ENCODE data around the gene PRDM16. TPM values are rescaled to one million over a fixed set of nuclear protein-coding genes. Genes with fewer than 3 reads are reported as not detected.

The PRDM16 gene
- total RNA-seq, 1 experiment from 2014 or later: 1.6 TPM

GRCh38 chr1:3427711-3428704, 359.0 kb downstream of the PRDM16 start:
- ChIA-PET POLR2A (no interaction called here), CTCF (interaction anchor here (0.9 to 2.0 kb wide), 2 partner anchors 63 to 191 kb away, joined by 3 to 6 read pairs; no protein-coding TSS in a partner anchor)
- H3K36me3 Mint-ChIP-seq: no peaks in the 10 kb centered on the region
- DNase-seq (ENCODE audit: low spot score) (no peak), ATAC-seq (no peak)
- no peak for TF ChIP-seq ZNF425 (CRISPR knock-in tag; conservative IDR thresholded peaks at IDR 0.05)
- no peak for TF ChIP-seq OVOL2 (CRISPR knock-in tag; IDR thresholded peaks at IDR 0.05; ENCODE audit: borderline replicate concordance)
- no peak for TF ChIP-seq E2F1 (CRISPR knock-in tag; IDR thresholded peaks at IDR 0.05)
- no peak for TF ChIP-seq RORB (CRISPR knock-in tag; IDR thresholded peaks at IDR 0.05)
- no peak for TF ChIP-seq CREB1 (CRISPR knock-in tag; IDR thresholded peaks at IDR 0.05)
- TF ChIP-seq NFYB (CRISPR knock-in tag; conservative IDR thresholded peaks at IDR 0.05; ENCODE audit: low read depth): no peak
- TF ChIP-seq GTF2I (CRISPR knock-in tag; conservative IDR thresholded peaks at IDR 0.05): no peak
- TF ChIP-seq STAT6 (CRISPR knock-in tag; conservative IDR thresholded peaks at IDR 0.05; ENCODE audit: low read depth): no peak
- TF ChIP-seq ETV6 (CRISPR knock-in tag; IDR thresholded peaks at IDR 0.05): no peak
- no peak for TF ChIP-seq ZNF317 (CRISPR knock-in tag; IDR thresholded peaks at IDR 0.05; ENCODE audit: borderline replicate concordance, low read depth)
- no peak for TF ChIP-seq NR3C1 (CRISPR knock-in tag; conservative IDR thresholded peaks at IDR 0.05; ENCODE audit: low read depth)
- H3K9me3 Mint-ChIP-seq: no peaks in the 10 kb centered on the region
- no peaks in the 10 kb centered on the region for H3K27me3 Mint-ChIP-seq (ENCODE audit: low read depth)
- no peak overlapping the region for H3K4me3 Mint-ChIP-seq
- peaks cover 3% of the 10 kb centered on the region; the same call in 1 of the 2 replicates for H3K4me1 Mint-ChIP-seq
- no peak overlapping the region for H3K27ac Mint-ChIP-seq

DNA sequence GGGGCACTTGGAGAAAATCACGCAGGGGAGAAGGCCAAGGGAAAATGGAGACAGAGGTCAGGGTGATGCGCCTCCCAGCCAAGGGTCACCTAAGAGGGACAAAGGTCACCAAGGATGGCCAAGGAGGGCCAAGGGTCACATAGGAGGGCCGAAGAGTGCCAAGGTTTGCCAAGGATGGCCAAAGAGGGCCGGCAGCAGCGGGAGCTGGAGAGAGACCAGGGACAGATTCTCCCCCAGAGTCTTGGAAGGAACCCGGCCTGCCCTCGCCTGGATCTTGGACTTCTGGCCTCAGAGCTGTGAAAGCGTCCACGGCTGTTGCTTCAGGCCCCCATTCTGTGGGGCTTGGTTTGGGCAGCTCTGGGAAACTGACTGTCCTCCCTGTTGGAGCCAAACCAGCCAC, 359.9 kb downstream of the PRDM16 start:
- Mint-ChIP-seq H3K27ac (no peak overlapping the region), H3K36me3 (no peaks in the 10 kb centered on the region), H3K27me3 (ENCODE audit: low read depth) (no peaks in the 10 kb centered on the region), H3K9me3 (no peaks in the 10 kb centered on the region), H3K4me1 (peaks cover 3% of the 10 kb centered on the region; the same call in 1 of the 2 replicates), H3K4me3 (no peak overlapping the region)
- POLR2A ChIA-PET: no interaction called here
- ATAC-seq (no peak), DNase-seq (ENCODE audit: low spot score) (no peak)
- CTCF ChIA-PET: interaction anchor here (0.8 kb wide), 1 partner anchor 62 kb away, joined by 3 read pairs; no protein-coding TSS in a partner anchor
- no peak for TF ChIP-seq MXD4 (CRISPR knock-in tag; IDR thresholded peaks at IDR 0.05; ENCODE audit: borderline replicate concordance)
- no peak for TF ChIP-seq ATF1 (CRISPR knock-in tag; IDR thresholded peaks at IDR 0.05)
- TF ChIP-seq ZNF396 (CRISPR knock-in tag; IDR thresholded peaks at IDR 0.05; ENCODE audit: borderline replicate concordance): no peak
- TF ChIP-seq, protein P1, sequence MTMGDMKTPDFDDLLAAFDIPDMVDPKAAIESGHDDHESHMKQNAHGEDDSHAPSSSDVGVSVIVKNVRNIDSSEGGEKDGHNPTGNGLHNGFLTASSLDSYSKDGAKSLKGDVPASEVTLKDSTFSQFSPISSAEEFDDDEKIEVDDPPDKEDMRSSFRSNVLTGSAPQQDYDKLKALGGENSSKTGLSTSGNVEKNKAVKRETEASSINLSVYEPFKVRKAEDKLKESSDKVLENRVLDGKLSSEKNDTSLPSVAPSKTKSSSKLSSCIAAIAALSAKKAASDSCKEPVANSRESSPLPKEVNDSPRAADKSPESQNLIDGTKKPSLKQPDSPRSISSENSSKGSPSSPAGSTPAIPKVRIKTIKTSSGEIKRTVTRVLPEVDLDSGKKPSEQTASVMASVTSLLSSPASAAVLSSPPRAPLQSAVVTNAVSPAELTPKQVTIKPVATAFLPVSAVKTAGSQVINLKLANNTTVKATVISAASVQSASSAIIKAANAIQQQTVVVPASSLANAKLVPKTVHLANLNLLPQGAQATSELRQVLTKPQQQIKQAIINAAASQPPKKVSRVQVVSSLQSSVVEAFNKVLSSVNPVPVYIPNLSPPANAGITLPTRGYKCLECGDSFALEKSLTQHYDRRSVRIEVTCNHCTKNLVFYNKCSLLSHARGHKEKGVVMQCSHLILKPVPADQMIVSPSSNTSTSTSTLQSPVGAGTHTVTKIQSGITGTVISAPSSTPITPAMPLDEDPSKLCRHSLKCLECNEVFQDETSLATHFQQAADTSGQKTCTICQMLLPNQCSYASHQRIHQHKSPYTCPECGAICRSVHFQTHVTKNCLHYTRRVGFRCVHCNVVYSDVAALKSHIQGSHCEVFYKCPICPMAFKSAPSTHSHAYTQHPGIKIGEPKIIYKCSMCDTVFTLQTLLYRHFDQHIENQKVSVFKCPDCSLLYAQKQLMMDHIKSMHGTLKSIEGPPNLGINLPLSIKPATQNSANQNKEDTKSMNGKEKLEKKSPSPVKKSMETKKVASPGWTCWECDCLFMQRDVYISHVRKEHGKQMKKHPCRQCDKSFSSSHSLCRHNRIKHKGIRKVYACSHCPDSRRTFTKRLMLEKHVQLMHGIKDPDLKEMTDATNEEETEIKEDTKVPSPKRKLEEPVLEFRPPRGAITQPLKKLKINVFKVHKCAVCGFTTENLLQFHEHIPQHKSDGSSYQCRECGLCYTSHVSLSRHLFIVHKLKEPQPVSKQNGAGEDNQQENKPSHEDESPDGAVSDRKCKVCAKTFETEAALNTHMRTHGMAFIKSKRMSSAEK (CRISPR knock-in tag; IDR thresholded peaks at IDR 0.05; ENCODE audit: borderline replicate concordance): no peak
- no peak for TF ChIP-seq SP1 (CRISPR knock-in tag; conservative IDR thresholded peaks at IDR 0.05)
- TF ChIP-seq TEAD1 (CRISPR knock-in tag; IDR thresholded peaks at IDR 0.05): no peak
- TF ChIP-seq ETV6 (CRISPR knock-in tag; IDR thresholded peaks at IDR 0.05): no peak
- no peak for TF ChIP-seq KAT7 (CRISPR knock-in tag; IDR thresholded peaks at IDR 0.05; ENCODE audit: borderline replicate concordance)
- no peak for TF ChIP-seq ZNF317 (CRISPR knock-in tag; IDR thresholded peaks at IDR 0.05; ENCODE audit: borderline replicate concordance, low read depth)
- TF ChIP-seq PRRX2 (CRISPR knock-in tag; IDR thresholded peaks at IDR 0.05): no peak
- no peak for TF ChIP-seq NFATC4 (CRISPR knock-in tag; IDR thresholded peaks at IDR 0.05)
- TF ChIP-seq, protein P2, sequence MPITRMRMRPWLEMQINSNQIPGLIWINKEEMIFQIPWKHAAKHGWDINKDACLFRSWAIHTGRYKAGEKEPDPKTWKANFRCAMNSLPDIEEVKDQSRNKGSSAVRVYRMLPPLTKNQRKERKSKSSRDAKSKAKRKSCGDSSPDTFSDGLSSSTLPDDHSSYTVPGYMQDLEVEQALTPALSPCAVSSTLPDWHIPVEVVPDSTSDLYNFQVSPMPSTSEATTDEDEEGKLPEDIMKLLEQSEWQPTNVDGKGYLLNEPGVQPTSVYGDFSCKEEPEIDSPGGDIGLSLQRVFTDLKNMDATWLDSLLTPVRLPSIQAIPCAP (CRISPR knock-in tag; IDR thresholded peaks at IDR 0.05): no peak
